Memory B cell (primary cell): ENCODE data around the gene TTLL11.

Experiments used
- ATAC-seq: fragments of 150-1000 bp; cut with Tn5 transposase; 2 replicates; pipeline ENCODE4 v1.10.0; 2021; ENCODE audit warnings: low read depth, mild to moderate bottlenecking, moderate library complexity
- DNase-seq, 2 donors: peaks; one replicate each; pipeline ENCODE4 v3.0.0; 2022; ENCODE audit warnings: low spot score in 2 of 2
- H3K27ac Mint-ChIP-seq: one replicate; pipeline ENCODE4 v1.8.0; 2022; ENCODE audit warnings: mild to moderate bottlenecking, moderate library complexity, mixed read lengths
- H3K27me3 Mint-ChIP-seq: one replicate; pipeline ENCODE4 v1.8.0; 2022; ENCODE audit warnings: mixed read lengths
- H3K36me3 Mint-ChIP-seq: one replicate; pipeline ENCODE4 v1.8.0; 2022; ENCODE audit warnings: mild to moderate bottlenecking, mixed read lengths
- H3K4me1 Mint-ChIP-seq: one replicate; pipeline ENCODE4 v1.8.0; 2022; ENCODE audit warnings: mixed read lengths
- H3K4me3 Mint-ChIP-seq: one replicate; pipeline ENCODE4 v1.8.0; 2022; ENCODE audit warnings: mild to moderate bottlenecking, moderate library complexity, mixed read lengths
- H3K9me3 Mint-ChIP-seq: one replicate; pipeline ENCODE4 v1.8.0; 2022; ENCODE audit warnings: mixed read lengths

Gene TTLL11

DNA sequence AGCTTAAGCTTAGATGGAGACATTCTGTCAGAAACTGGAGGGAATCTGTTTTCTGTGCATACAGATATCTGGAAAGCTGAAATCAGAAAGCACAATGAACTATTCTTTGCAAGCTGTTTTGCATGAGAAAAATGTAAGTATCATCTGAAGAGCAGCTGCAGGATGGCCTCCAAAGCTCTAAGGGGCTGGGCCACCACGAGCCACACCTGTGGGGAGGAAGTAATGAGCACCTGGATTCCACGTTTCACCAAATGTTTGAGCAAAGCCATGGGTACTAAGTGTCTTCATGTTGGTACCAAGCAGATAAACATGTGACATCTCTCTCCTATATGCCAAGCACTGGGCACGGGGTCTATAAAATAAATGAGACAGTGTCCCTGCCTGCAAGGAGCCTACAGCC lies 199.3 kb downstream of the TTLL11 start:
- ATAC-seq (no peak), DNase-seq (no peak)
- peaks cover 2% of the 10 kb centered on the region for H3K36me3 Mint-ChIP-seq
- H3K4me3 Mint-ChIP-seq: no peak overlapping the region
- no peaks in the 10 kb centered on the region for H3K4me1 Mint-ChIP-seq
- no peaks in the 10 kb centered on the region for H3K27me3 Mint-ChIP-seq
- H3K9me3 Mint-ChIP-seq: no peaks in the 10 kb centered on the region
- H3K27ac Mint-ChIP-seq: no peak overlapping the region

DNA sequence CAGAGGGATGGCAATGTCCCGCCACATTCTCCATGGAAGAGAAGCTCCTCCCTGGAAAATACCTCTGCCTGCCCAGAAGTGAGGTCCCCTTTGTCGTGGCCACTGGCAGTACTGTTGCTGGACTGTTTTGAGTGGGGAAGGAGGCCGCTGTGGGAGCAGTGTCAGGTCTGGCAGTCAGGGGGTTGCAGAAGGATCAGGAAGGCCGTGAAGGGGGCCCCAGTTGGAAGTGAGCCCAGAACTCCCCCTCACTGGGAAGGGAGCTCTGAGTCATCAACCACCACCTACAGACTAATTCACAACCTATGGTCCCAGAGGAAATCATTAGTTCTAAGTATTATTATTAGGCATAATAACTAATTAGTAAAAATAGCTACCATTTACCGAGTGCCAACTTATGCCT lies 200.4 kb downstream of the TTLL11 start:
- no peaks in the 10 kb centered on the region for H3K9me3 Mint-ChIP-seq
- no peaks in the 10 kb centered on the region for H3K27me3 Mint-ChIP-seq
- no peak overlapping the region for H3K4me3 Mint-ChIP-seq
- H3K4me1 Mint-ChIP-seq: no peaks in the 10 kb centered on the region
- DNase-seq (no peak), ATAC-seq (no peak)
- no peak overlapping the region for H3K27ac Mint-ChIP-seq
- peaks cover 2% of the 10 kb centered on the region for H3K36me3 Mint-ChIP-seq

DNA sequence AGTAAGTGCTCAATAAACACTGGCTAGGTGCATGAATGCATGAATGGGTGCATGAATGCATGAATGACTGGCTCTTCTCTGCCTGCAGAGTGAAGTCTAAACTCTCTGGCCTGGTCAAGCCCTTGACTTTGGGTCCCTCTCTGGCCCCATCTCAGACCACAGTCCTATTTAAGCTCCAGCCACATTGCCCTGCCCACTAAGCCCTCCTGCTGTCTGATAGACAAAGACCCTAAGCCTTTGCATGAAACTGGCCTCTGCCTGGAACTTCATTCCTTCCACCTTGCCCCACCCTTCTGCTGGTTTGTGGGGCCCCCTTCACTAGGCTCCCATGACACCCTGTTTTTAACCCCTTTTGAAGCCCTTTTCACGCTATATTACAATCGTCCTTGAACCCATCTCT lies 202.4 kb downstream of the TTLL11 start:
- no peak overlapping the region for H3K4me3 Mint-ChIP-seq
- no peak overlapping the region for H3K27ac Mint-ChIP-seq
- no peaks in the 10 kb centered on the region for H3K9me3 Mint-ChIP-seq
- no peak for DNase-seq
- ATAC-seq: no peak
- H3K27me3 Mint-ChIP-seq: no peaks in the 10 kb centered on the region
- H3K4me1 Mint-ChIP-seq: no peaks in the 10 kb centered on the region
- H3K36me3 Mint-ChIP-seq: peaks cover 2% of the 10 kb centered on the region

DNA sequence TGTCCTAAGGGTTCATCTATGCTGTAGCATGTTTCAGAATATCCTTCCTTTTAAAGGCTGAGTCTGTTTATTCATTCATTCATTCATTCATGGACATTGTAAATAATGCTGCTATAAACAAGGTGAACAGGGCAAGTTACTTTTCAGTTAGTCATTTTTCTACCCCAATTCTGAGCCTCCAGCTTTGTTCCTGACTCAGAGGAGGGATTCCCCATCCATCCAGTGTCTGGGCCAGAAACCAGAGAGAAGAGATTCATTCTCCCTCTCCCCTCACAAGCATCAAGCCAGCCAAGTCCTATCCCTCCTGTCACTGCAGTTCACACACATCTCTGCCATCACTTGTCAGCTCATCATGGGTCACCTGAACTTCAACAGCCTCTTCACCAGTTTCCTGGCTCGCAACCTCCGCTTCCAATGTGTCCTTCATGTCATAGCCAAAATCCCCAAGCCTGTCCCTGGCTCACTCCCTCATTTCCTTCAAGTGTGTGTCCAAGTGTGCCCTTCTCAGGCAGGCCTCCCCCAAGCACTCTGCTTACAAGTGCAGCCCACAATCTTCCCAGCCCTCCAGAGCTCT lies 203.0 kb downstream of the TTLL11 start:
- H3K9me3 Mint-ChIP-seq: no peaks in the 10 kb centered on the region
- DNase-seq (no peak), ATAC-seq (no peak)

DNA sequence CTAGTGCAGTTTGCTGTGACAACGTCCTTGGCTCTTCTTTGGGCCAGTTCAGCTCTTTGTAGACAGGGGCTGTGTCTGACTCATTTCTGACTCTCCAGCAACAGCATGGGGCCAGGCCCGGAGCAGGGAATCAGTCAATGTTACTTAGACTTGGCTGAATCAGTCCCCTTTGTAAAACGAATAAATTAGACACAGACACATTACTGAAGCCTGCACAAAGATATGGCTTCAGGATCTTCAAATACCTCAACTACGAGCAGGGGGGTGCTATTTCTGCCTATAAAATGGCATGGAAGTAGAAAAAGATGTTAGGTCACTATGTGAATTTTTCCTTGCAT lies 204.7 kb downstream of the TTLL11 start:
- H3K36me3 Mint-ChIP-seq: peaks cover 2% of the 10 kb centered on the region
- no peak overlapping the region for H3K27ac Mint-ChIP-seq
- peaks cover 16% of the 10 kb centered on the region for H3K4me1 Mint-ChIP-seq
- ATAC-seq (no peak), DNase-seq (no peak)
- peaks cover 1% of the 10 kb centered on the region for H3K27me3 Mint-ChIP-seq
- H3K9me3 Mint-ChIP-seq: no peaks in the 10 kb centered on the region
- no peak overlapping the region for H3K4me3 Mint-ChIP-seq

More for the DNA sequence above, 203.0 kb downstream of the TTLL11 start:
- Mint-ChIP-seq H3K36me3 (peaks cover 2% of the 10 kb centered on the region), H3K4me1 (peaks cover 6% of the 10 kb centered on the region), H3K4me3 (no peak overlapping the region), H3K27ac (no peak overlapping the region), H3K27me3 (peaks cover 1% of the 10 kb centered on the region)

DNA sequence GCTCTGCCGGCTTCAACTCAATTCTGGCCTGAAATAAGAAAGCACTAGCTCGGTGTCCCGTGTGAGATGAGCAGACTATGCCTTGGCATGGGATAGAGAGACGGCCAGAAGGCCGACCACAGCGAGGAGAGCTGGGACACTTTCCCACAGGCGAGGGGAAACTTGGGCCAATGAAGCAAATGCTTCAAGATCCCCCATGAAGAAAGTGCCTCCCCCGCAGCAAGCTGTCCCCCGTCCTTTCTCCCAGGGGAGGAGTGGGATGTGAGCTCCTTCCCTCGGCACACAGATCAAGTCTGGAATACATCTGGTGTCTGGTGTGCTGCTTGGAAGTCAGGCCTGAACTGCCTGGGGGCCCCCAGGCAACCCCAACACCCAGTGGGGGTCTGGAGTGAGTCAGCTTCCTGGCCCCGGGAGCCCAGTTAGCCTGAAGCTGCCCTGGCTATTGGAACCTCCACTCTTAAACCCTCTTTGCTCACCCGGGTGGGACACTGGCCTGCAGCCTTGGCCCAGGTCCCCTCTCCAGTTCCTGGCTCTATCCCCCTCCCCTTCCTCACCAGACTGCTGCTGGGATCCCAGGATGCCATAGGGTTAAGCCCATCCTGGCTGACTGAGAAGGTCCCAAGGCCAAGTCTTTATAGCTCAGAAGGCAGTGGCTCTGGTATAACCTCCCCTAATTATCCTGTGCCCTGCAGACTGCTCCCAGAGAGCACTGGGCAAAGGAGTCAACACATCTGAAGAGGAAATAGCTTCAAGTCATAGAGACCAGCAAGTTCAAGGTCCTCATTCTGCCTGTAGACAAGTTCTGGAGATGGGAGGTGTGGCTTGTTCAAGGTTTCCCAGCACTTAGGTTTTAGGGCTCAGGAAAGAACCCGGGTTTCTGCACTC lies 205.3 kb downstream of the TTLL11 start:
- H3K27me3 Mint-ChIP-seq: peaks cover 1% of the 10 kb centered on the region
- H3K4me3 Mint-ChIP-seq: no peak overlapping the region
- H3K9me3 Mint-ChIP-seq: no peaks in the 10 kb centered on the region
- ATAC-seq: no peak
- no peak for DNase-seq
- no peak overlapping the region for H3K27ac Mint-ChIP-seq
- H3K4me1 Mint-ChIP-seq: peaks cover 16% of the 10 kb centered on the region
- peaks cover 2% of the 10 kb centered on the region for H3K36me3 Mint-ChIP-seq

DNA sequence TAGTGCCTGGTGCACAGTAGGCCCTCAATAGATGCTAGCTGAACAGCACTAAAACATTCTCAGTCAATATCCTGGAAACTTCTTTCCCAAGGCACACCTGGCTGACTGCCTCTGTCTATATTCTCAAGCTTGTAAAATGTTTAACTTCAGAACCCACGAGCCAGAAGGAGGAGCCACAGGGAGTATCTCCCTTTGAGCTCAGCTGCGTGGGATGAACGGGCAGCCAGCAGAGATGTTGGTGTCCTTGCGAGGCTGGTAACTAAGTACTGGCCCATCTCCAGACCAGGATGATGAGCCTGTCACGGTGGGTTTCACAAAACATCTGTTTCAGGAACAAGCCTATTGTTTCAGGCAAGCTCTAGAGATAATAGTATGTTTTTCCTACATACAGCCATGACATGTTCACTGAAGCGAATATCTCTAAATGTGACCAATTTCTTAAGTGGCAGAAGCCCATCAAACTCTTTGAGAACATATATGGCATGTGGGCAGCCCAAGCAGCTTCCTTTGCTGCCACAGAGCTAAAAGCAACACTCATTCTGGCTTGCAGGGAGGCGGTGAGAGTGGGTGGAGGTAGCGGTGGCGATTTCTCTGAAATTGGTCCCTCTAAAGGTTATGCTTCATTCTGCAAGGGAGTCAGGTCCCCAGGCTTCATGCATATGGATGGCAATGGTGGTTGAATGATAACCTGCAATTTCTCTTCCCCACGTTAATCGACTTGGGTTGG lies 206.2 kb downstream of the TTLL11 start:
- peaks cover 16% of the 10 kb centered on the region for H3K4me1 Mint-ChIP-seq
- ATAC-seq: no peak

DNA sequence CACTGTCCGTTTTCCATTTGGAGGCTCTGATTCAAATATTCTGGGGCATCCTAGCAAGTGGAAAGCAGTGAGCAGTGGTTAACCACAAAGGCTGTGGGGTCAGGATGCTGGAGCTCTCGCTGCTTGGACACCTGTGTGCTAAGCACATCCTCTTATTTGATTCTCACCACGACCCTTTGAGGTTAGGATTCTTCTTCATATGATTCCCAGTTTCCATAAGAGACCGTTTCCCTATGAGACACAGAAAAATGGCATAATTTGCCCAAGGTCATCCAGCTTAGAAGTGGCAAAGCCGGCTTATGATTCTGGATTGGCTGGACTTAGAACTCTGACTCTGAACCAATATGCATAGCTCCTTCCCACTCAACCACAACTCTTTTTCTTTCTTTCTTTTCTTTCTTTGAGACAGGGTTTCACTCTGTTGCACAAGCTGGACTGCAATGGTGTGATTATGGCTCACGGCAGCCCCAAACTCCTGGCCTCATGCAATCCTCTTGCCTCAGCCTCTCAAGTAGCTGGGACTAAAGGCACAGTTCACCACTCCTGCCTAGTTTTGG lies 207.7 kb downstream of the TTLL11 start:
- no peak overlapping the region for H3K4me3 Mint-ChIP-seq
- no peaks in the 10 kb centered on the region for H3K36me3 Mint-ChIP-seq
- DNase-seq (no peak), ATAC-seq (no peak)
- no peak overlapping the region for H3K27ac Mint-ChIP-seq
- peaks cover 16% of the 10 kb centered on the region for H3K4me1 Mint-ChIP-seq
- peaks cover 1% of the 10 kb centered on the region for H3K27me3 Mint-ChIP-seq
- H3K9me3 Mint-ChIP-seq: no peaks in the 10 kb centered on the region

More for the DNA sequence above, 206.2 kb downstream of the TTLL11 start:
- Mint-ChIP-seq H3K27me3 (peaks cover 1% of the 10 kb centered on the region), H3K9me3 (no peaks in the 10 kb centered on the region), H3K27ac (no peak overlapping the region), H3K4me3 (no peak overlapping the region), H3K36me3 (no peaks in the 10 kb centered on the region)
- DNase-seq: no peak

DNA sequence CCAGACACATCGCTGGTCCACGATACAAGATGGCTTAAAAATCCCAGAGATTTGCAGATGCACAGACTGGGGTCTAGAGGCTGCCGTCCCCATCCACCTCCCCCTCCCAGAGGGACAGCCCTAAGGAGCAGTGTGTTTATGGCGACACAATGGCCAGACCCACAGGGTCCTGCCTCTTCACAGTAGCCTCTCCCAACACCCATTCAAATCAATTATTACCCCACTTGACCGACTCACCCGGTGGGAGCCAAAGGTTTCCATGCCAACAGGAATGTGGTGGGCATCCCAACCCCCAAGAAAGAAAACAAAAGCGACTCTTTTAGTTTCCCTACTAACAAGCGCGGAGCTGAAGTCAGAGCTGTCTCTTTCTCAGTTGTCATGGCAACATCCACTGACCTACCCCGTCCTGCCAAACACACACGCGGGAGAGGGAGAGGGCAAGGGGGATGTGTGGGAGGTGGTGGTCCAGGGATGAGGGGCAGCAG lies 209.0 kb downstream of the TTLL11 start:
- no peak overlapping the region for H3K27ac Mint-ChIP-seq
- ATAC-seq (no peak), DNase-seq (no peak)
- H3K4me1 Mint-ChIP-seq: peaks cover 16% of the 10 kb centered on the region
- no peaks in the 10 kb centered on the region for H3K9me3 Mint-ChIP-seq
- H3K36me3 Mint-ChIP-seq: no peaks in the 10 kb centered on the region
- H3K27me3 Mint-ChIP-seq: peaks cover 1% of the 10 kb centered on the region
- no peak overlapping the region for H3K4me3 Mint-ChIP-seq

DNA sequence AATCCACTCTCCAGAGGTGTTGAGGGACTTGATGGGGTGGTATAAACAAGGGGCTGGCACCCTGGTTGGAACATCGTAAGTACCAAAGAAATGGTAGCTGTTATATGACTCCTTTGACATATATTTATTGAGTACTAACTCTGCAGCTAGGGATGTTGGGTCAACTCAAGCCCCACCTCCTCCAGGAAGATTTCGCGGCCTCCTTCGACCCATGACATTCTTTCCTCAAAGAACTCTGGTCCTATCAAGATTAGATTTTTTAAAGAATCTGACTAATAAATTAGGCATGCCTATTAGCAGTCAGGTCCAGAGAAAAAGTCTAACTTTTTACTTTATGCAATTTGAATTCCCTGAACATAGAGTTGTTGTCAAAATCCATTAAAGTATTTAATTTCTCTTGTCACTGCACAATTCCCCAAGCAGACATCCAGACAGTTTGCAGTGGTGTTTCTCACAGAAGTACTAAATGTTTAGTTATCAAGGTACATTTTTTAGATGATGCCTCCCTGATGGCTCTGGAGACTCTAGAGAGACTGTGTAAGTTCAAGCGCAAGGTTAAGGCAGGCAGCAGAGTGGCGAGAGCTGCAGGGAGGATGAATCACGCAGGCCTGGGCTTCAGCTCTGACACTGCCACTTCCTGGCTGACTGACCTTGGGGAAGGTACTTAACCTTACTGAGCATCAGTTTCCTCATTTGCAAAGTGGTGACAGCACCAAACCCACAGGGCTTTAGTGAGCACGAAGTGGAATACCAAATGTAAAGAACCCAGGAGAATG lies 209.6 kb downstream of the TTLL11 start:
- Mint-ChIP-seq H3K27me3 (peaks cover 1% of the 10 kb centered on the region), H3K9me3 (no peaks in the 10 kb centered on the region), H3K27ac (no peak overlapping the region), H3K4me1 (peaks cover 16% of the 10 kb centered on the region), H3K36me3 (no peaks in the 10 kb centered on the region), H3K4me3 (no peak overlapping the region)
- DNase-seq (no peak), ATAC-seq (peak; percentile 32)

DNA sequence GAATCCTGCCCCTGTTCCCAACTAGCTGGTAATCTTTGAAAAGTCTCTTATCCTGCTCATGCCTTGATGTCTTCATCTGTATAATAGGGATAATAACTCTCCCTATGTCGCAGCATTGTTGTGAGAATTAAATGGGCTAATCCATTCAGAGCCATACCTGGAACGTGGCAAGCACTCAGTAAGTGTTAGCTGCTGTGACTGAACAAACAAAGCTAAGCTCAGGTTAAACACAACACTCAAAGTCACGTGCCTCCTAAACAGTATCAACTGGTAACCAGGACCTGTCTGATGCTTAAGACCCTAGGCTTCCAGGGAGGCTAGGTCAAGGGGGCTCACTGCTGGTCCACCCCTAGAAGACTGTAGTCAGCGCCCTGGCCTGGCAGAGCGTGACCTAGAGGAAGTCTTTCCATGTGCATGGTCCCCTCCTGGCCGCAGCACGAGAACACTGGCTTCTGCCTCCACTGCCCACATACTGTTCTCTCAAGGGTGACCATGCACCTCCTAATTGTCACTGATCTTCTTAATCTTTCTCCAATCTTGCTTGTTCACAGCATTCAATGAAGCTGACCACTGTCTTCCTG lies 211.1 kb downstream of the TTLL11 start:
- Mint-ChIP-seq H3K27ac (no peak overlapping the region), H3K27me3 (peaks cover 1% of the 10 kb centered on the region), H3K4me1 (peaks cover 16% of the 10 kb centered on the region), H3K9me3 (no peaks in the 10 kb centered on the region), H3K4me3 (no peak overlapping the region), H3K36me3 (no peaks in the 10 kb centered on the region)
- DNase-seq (no peak), ATAC-seq (no peak)

DNA sequence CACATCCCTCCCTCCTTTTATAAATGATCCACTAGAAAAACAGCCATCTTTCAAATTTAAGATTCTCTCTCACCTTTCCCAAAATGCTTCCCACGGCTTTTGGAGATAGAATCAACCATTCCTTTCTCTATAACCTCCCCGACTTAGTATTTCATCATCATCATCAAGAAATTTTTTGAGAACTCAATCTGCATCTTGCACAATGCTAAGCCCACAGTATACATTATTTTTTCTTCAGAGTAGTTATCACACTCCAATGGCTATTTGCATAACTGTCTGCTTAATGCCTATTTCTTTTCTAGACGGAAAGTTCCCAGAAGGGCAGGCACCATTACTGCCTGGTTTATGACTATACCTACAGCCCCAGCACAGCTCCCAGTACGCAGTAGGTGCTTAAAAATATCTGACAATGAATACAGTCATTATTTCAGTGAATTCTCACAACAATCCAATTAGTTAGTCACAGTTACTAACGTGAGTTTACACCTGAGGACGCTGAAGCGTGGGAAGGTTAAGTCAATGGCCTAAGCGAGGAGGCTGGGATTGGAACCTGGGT lies 212.7 kb downstream of the TTLL11 start:
- Mint-ChIP-seq H3K27me3 (no peaks in the 10 kb centered on the region), H3K36me3 (no peaks in the 10 kb centered on the region), H3K9me3 (no peaks in the 10 kb centered on the region), H3K27ac (no peak overlapping the region), H3K4me3 (no peak overlapping the region), H3K4me1 (peaks cover 13% of the 10 kb centered on the region)
- ATAC-seq (no peak), DNase-seq (no peak)

DNA sequence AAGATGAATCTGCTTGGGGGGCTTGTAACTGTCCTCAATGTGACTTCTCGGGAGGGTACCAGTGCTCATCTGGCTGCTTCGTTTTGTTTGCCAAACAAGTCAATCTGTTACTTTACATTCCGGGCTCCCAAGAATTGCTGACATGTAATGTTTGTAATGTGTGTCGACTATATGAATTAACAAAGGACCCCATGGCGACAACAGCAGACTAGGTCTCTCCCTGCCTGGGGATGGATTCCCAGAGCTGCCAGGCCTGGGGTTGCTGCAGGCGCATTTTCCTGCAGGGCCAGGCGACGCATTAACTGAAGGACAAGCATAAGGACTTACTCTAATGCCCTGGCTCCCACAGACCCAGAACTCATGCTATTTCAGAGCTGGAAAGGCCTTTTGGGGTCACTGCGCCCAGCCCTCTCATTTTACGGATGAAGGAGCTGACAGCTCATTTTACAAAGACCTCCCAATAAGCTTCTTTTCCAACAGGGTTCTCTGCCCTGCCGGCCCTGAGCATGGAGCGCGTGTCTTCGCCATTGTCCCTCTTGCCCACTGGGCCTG lies 214.8 kb downstream of the TTLL11 start:
- no peaks in the 10 kb centered on the region for H3K4me1 Mint-ChIP-seq
- no peak for ATAC-seq
- H3K36me3 Mint-ChIP-seq: no peaks in the 10 kb centered on the region
- no peaks in the 10 kb centered on the region for H3K9me3 Mint-ChIP-seq
- no peak for DNase-seq
- H3K27me3 Mint-ChIP-seq: no peaks in the 10 kb centered on the region
- H3K27ac Mint-ChIP-seq: no peak overlapping the region
- no peak overlapping the region for H3K4me3 Mint-ChIP-seq
